Neural cell (in vitro differentiated cells): ENCODE results near the gene CBLB.

Experiments used
- CTCF ChIP-seq: fragments of 450-650 bp; IDR thresholded peaks from 2 replicates; pipeline ENCODE4 v1.5.1; 2014; ENCODE audit warnings: antibody characterized with exemption, mild to moderate bottlenecking, moderate library complexity; ENCODE audit not compliant: poor library complexity, severe bottlenecking
- EP300 ChIP-seq: fragments of 450-650 bp; conservative IDR thresholded peaks from 2 replicates; pipeline ENCODE4 v1.6.1; 2014; ENCODE audit warnings: antibody characterized with exemption, mild to moderate bottlenecking, moderate library complexity; ENCODE audit not compliant: poor library complexity, severe bottlenecking
- POLR2AphosphoS5 ChIP-seq: IDR thresholded peaks from 2 replicates; pipeline ENCODE4 v1.6.1; 2012
- RAD21 ChIP-seq: fragments of 450-650 bp; conservative IDR thresholded peaks from 2 replicates; pipeline ENCODE4 v1.6.1; 2014; ENCODE audit warnings: antibody characterized with exemption, mild to moderate bottlenecking, moderate library complexity
- TAF1 ChIP-seq: IDR thresholded peaks from 2 replicates; pipeline ENCODE4 v1.6.1; 2012; ENCODE audit warnings: low read depth

GRCh38 chr3:105707009-105707408 lies 161.8 kb downstream of the CBLB start:
- TF ChIP-seq POLR2AphosphoS5: no peak
- TF ChIP-seq RAD21: no peak
- TF ChIP-seq CTCF: no peak
- no peak for TF ChIP-seq TAF1
- no peak for TF ChIP-seq EP300
